Gastroesophageal sphincter (tissue), 3 donors: ENCODE measurements around the gene POMZP3.
"Not testable (repeated sequence)": the region's sequence is repeated elsewhere in the genome, so short reads cannot be mapped to it uniquely, and the experiment has no call there.

Experiments
- EP300 ChIP-seq: sonication (generic); formaldehyde crosslinking; IDR thresholded peaks from one replicate; pipeline ENCODE4 v1.6.1; 2017; ENCODE audit warnings: antibody characterized with exemption, mild to moderate bottlenecking
- POLR2AphosphoS5 ChIP-seq: sonication (generic); formaldehyde crosslinking; IDR thresholded peaks from one replicate; pipeline ENCODE4 v1.6.1; 2017; ENCODE audit warnings: antibody characterized with exemption
- TF ChIP-seq, protein P1 (sequence below), 4 experiments: fragments of 200-600 bp in 2 of 4; fragments of 450-650 bp in 2 of 4; sonication (generic) in 1 of 4; IDR thresholded peaks; one replicate each; pipeline ENCODE4 v1.5.1; 2017 to 2019; ENCODE audit warnings: antibody characterized with exemption in 4 of 4, mild to moderate bottlenecking in 2 of 4, moderate library complexity in 2 of 4

DNA sequence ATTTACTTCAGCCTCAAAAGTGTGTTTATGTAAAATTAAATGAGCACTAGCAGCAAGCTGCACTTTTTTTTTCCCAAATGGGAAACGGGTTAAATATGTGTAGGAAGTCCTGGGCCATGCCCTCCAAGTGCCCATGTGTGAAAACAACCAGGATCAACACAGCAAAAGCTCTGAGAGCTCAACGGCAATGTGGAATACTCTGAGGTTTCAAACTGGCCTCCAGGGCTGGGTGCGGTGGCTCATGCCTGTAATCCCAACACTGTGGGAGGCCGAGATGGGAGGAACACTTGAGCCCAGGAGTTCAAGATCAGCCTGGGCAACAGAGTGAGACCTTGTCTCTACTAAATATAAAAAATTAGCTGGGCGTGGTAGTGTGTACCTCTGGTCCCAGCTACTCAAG lies 15.5 kb upstream of the POMZP3 start:
- TF ChIP-seq, protein P1, sequence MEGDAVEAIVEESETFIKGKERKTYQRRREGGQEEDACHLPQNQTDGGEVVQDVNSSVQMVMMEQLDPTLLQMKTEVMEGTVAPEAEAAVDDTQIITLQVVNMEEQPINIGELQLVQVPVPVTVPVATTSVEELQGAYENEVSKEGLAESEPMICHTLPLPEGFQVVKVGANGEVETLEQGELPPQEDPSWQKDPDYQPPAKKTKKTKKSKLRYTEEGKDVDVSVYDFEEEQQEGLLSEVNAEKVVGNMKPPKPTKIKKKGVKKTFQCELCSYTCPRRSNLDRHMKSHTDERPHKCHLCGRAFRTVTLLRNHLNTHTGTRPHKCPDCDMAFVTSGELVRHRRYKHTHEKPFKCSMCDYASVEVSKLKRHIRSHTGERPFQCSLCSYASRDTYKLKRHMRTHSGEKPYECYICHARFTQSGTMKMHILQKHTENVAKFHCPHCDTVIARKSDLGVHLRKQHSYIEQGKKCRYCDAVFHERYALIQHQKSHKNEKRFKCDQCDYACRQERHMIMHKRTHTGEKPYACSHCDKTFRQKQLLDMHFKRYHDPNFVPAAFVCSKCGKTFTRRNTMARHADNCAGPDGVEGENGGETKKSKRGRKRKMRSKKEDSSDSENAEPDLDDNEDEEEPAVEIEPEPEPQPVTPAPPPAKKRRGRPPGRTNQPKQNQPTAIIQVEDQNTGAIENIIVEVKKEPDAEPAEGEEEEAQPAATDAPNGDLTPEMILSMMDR (IDR thresholded peaks at IDR 0.05) = not testable (repeated sequence)
- not testable (repeated sequence) for TF ChIP-seq POLR2AphosphoS5, EP300
